K562 (cell line): ENCODE measurements around the gene S100A3. TPM values are rescaled to one million over a fixed set of nuclear protein-coding genes. Genes with fewer than 3 reads are reported as not detected.

Source experiments
- CREBBP ChIP-seq: IDR thresholded peaks from one replicate; pipeline ENCODE4 v1.6.1; 2012; ENCODE audit warnings: low read depth, mild to moderate bottlenecking, control low read depth, inconsistent platforms, low read length
- CREM ChIP-seq: IDR thresholded peaks from 2 replicates; pipeline ENCODE4 v1.6.1; 2014; ENCODE audit warnings: antibody characterized with exemption, low read depth
- CTCF ChIP-seq, 3 experiments: IDR thresholded peaks in 2 of 3; conservative IDR thresholded peaks in 1 of 3; 2 replicates each; pipeline ENCODE4 v1.5.1; 2011 to 2012; ENCODE audit warnings: low read length in 3 of 3, mild to moderate bottlenecking in 3 of 3, control low read depth in 2 of 3, improper control_type of control experiment in 1 of 3, inconsistent platforms in 1 of 3, low read depth in 1 of 3, mixed read lengths in 1 of 3, moderate library complexity in 1 of 3; ENCODE audit not compliant: insufficient read depth in 2 of 3
- ETV1 ChIP-seq: fragments of 450-650 bp; conservative IDR thresholded peaks from 2 replicates; pipeline ENCODE4 v1.6.1; 2016; ENCODE audit warnings: missing genetic modification characterization, control low read depth, low read depth, missing compliant biosample characterization
- FOS ChIP-seq: IDR thresholded peaks from 3 replicates; pipeline ENCODE4 v1.6.1; 2011; ENCODE audit not compliant: insufficient read length; ENCODE audit errors: extremely low read depth
- FOXP1 ChIP-seq: sonication (generic); formaldehyde crosslinking; IDR thresholded peaks from 2 replicates; pipeline ENCODE4 v1.8.0; 2022; ENCODE audit warnings: mild to moderate bottlenecking, missing genetic modification reagents
- KDM4B ChIP-seq, 2 experiments: fragments of 450-650 bp in 1 of 2; sonication (generic) in 1 of 2; IDR thresholded peaks; 2 replicates each; pipeline ENCODE4 v1.6.1; 2016 to 2017; ENCODE audit warnings: borderline replicate concordance in 2 of 2, antibody characterized with exemption in 1 of 2, low read depth in 1 of 2, mild to moderate bottlenecking in 1 of 2
- MLLT1 ChIP-seq, 2 experiments: fragments of 450-650 bp; IDR thresholded peaks; 2 replicates each; pipeline ENCODE4 v1.6.1; 2016
- NRF1 ChIP-seq, 2 experiments: fragments of 450-650 bp; IDR thresholded peaks in 1 of 2; conservative IDR thresholded peaks in 1 of 2; 2 replicates each; pipeline ENCODE4 v1.6.1; 2014; ENCODE audit warnings: mild to moderate bottlenecking in 2 of 2
- PTBP1 ChIP-seq: fragments of 200-400 bp; formaldehyde crosslinking; IDR thresholded peaks from 2 replicates; pipeline ENCODE4 v1.6.1; 2017; ENCODE audit warnings: low read depth, low read length
- RB1 ChIP-seq: fragments of 450-650 bp; IDR thresholded peaks from 2 replicates; pipeline ENCODE4 v1.6.1; 2017; ENCODE audit warnings: low read depth, mild to moderate bottlenecking
- SMARCC2 ChIP-seq: fragments of 450-650 bp; IDR thresholded peaks from 2 replicates; pipeline ENCODE4 v1.6.1; 2017; ENCODE audit warnings: antibody characterized with exemption, moderate library complexity, mild to moderate bottlenecking, low read depth
- TCF7L2 ChIP-seq: fragments of 150-350 bp; IDR thresholded peaks from 2 replicates; pipeline ENCODE4 v1.6.1; 2016; ENCODE audit warnings: low read depth, mild to moderate bottlenecking, low read length, moderate library complexity
- ZBTB1 ChIP-seq: sonication (generic); formaldehyde crosslinking; IDR thresholded peaks from 2 replicates; pipeline ENCODE4 v1.8.1; 2023; ENCODE audit warnings: missing genetic modification reagents, low read depth, mild to moderate bottlenecking, borderline replicate concordance
- ZKSCAN3 ChIP-seq: fragments of 250-450 bp; sonication (Bioruptor Pico); IDR thresholded peaks from 2 replicates; pipeline ENCODE4 v1.4.0; 2020
- ZNF311 ChIP-seq: fragments of 250-450 bp; sonication (Bioruptor Pico); IDR thresholded peaks from 2 replicates; pipeline ENCODE4 v1.4.0; 2020; ENCODE audit warnings: mild to moderate bottlenecking, moderate library complexity
- polyA plus RNA-seq, 8 experiments: library from polyadenylated mRNA; depleted of rRNA in 4 of 8; stranded (reverse) in 5 of 8; unstranded in 3 of 8; fragments of >200 nt; fragmentation: Nextera tagmentation in 2 of 8; fragmentation: Illumina TruSeq in 1 of 8; extraction: Ambion mirVana in 2 of 8; extraction: Trizol in 1 of 8; gene quantifications; 2 replicates each; pipeline versions ENCODE4 v1.2.1 to v1.2.3, GENCODE V29; 2011 to 2014; ENCODE audit warnings: inconsistent platforms in 1 of 8, missing spikeins in 1 of 8
- total RNA-seq, 7 experiments: library from RNA; depleted of rRNA in 6 of 7; stranded (reverse); fragments of >200 nt in 6 of 7; fragmentation: Illumina TruSeq in 2 of 7; extraction: Trizol in 2 of 7; gene quantifications; 2 replicates each; pipeline versions ENCODE4 v1.2.1 to v1.2.3, GENCODE V29; 2011 to 2021; ENCODE audit warnings: low replicate concordance in 1 of 7
- TF ChIP-seq, protein P1 (sequence below): fragments of 250-450 bp; sonication (Bioruptor Pico); IDR thresholded peaks from 2 replicates; pipeline ENCODE4 v1.5.0; 2021; ENCODE audit warnings: mild to moderate bottlenecking, borderline replicate concordance
- TF ChIP-seq, protein P2 (sequence below): fragments of 450-650 bp; formaldehyde crosslinking; IDR thresholded peaks from 2 replicates; pipeline ENCODE4 v1.4.0; 2020; ENCODE audit warnings: mild to moderate bottlenecking, moderate library complexity

Gene S100A3
- total and polyA plus RNA-seq, 9 of the 15 experiments (the other 6 are each of a cell fraction or from before 2014, with no cell fraction given), result 0.08 to 1.7 (median 0.18) TPM; not detected in 4

GRCh38 chr1:153597206-153597605 is 48.1 kb upstream of the S100A3 start (continued):
- TF ChIP-seq FOS (peak; percentile 40), CTCF (IDR thresholded peaks at IDR 0.05 in 2 of 3, conservative IDR thresholded peaks at IDR 0.05 in 1 of 3; ENCODE audit: insufficient read depth in 2 of 3, low read depth in 1 of 3, low read length in 3 of 3) (no peak), MLLT1 (IDR thresholded peaks at IDR 0.05) (no peak), RB1 (no peak), ZKSCAN3 (no peak), PTBP1 (no peak), KDM4B (IDR thresholded peaks at IDR 0.05; ENCODE audit: borderline replicate concordance in 2 of 2, low read depth in 1 of 2) (no peak), TCF7L2 (no peak), ETV1 (tag) (no peak), SMARCC2 (0 out of 2 replicates have a peak, but pooled peaks have one; percentile 19), ZBTB1 (CRISPR knock-in tag) (no peak), ZNF311 (CRISPR knock-in tag) (no peak), NRF1 (conservative IDR thresholded peaks at IDR 0.05 in 1 of 2, IDR thresholded peaks at IDR 0.05 in 1 of 2) (no peak), CREBBP (no peak), CREM (no peak), FOXP1 (CRISPR knock-in tag) (no peak)
- TF ChIP-seq, protein P1, sequence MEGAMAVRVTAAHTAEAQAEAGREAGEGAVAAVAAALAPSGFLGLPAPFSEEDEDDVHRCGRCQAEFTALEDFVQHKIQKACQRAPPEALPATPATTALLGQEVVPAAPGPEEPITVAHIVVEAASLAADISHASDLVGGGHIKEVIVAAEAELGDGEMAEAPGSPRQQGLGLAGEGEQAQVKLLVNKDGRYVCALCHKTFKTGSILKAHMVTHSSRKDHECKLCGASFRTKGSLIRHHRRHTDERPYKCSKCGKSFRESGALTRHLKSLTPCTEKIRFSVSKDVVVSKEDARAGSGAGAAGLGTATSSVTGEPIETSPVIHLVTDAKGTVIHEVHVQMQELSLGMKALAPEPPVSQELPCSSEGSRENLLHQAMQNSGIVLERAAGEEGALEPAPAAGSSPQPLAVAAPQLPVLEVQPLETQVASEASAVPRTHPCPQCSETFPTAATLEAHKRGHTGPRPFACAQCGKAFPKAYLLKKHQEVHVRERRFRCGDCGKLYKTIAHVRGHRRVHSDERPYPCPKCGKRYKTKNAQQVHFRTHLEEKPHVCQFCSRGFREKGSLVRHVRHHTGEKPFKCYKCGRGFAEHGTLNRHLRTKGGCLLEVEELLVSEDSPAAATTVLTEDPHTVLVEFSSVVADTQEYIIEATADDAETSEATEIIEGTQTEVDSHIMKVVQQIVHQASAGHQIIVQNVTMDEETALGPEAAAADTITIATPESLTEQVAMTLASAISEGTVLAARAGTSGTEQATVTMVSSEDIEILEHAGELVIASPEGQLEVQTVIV (CRISPR knock-in tag), result no peak
- TF ChIP-seq, protein P2, sequence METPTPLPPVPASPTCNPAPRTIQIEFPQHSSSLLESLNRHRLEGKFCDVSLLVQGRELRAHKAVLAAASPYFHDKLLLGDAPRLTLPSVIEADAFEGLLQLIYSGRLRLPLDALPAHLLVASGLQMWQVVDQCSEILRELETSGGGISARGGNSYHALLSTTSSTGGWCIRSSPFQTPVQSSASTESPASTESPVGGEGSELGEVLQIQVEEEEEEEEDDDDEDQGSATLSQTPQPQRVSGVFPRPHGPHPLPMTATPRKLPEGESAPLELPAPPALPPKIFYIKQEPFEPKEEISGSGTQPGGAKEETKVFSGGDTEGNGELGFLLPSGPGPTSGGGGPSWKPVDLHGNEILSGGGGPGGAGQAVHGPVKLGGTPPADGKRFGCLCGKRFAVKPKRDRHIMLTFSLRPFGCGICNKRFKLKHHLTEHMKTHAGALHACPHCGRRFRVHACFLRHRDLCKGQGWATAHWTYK (CRISPR knock-in tag), result no peak
